ENCODE data around the gene PRSS50.

The PRSS50 gene

GRCh38 chr3:46719735-46720271 lies 2.1 kb upstream of the PRSS50 start:
- no peak overlapping the region for H3K4me3 ChIP-seq (ENCODE audit: low read length)
- H3K27ac ChIP-seq (ENCODE audit: low read depth, low read length): no peak overlapping the region
- H3K4me1 ChIP-seq (ENCODE audit: control insufficient read depth, insufficient read depth, low read length): no peaks in the 10 kb centered on the region
- H3K36me3 ChIP-seq (ENCODE audit: control insufficient read depth, insufficient read depth, low read length): no peaks in the 10 kb centered on the region
- no peaks in the 10 kb centered on the region for H3K27me3 ChIP-seq (ENCODE audit: control insufficient read depth, insufficient read depth, low read length)
- H3K9ac ChIP-seq (ENCODE audit: low read length): no peak overlapping the region

- Histone ChIP-seq H3K36me3 (ENCODE audit: control insufficient read depth, insufficient read depth, low read length) (no peaks in the 10 kb centered on the region), H3K27ac (ENCODE audit: low read depth, low read length) (no peak overlapping the region), H3K4me3 (ENCODE audit: low read length) (no peak overlapping the region), H3K27me3 (ENCODE audit: control insufficient read depth, insufficient read depth, low read length) (no peaks in the 10 kb centered on the region), H3K4me1 (ENCODE audit: control insufficient read depth, insufficient read depth, low read length) (no peaks in the 10 kb centered on the region), H3K9ac (ENCODE audit: low read length) (no peak overlapping the region)
These were observed 1.4 kb upstream of the PRSS50 start for GRCh38 chr3:46719044-46719565.

GRCh38 chr3:46716461-46717441 lies 918 bp downstream of the PRSS50 start:
- no peak overlapping the region for H3K27ac ChIP-seq (ENCODE audit: low read depth, low read length)
- no peak overlapping the region for H3K9ac ChIP-seq (ENCODE audit: low read length)
- no peak overlapping the region for H3K4me3 ChIP-seq (ENCODE audit: low read length)
- no peaks in the 10 kb centered on the region for H3K36me3 ChIP-seq (ENCODE audit: control insufficient read depth, insufficient read depth, low read length)
- H3K27me3 ChIP-seq (ENCODE audit: control insufficient read depth, insufficient read depth, low read length): no peaks in the 10 kb centered on the region
- H3K4me1 ChIP-seq (ENCODE audit: control insufficient read depth, insufficient read depth, low read length): no peaks in the 10 kb centered on the region

- Histone ChIP-seq H3K4me3 (ENCODE audit: low read length) (no peak overlapping the region), H3K9ac (ENCODE audit: low read length) (no peak overlapping the region), H3K27me3 (ENCODE audit: control insufficient read depth, insufficient read depth, low read length) (no peaks in the 10 kb centered on the region), H3K36me3 (ENCODE audit: control insufficient read depth, insufficient read depth, low read length) (no peaks in the 10 kb centered on the region), H3K4me1 (ENCODE audit: control insufficient read depth, insufficient read depth, low read length) (no peaks in the 10 kb centered on the region), H3K27ac (ENCODE audit: low read depth, low read length) (no peak overlapping the region)
These were observed 2.0 kb downstream of the PRSS50 start for GRCh38 chr3:46715507-46716175.

DNA sequence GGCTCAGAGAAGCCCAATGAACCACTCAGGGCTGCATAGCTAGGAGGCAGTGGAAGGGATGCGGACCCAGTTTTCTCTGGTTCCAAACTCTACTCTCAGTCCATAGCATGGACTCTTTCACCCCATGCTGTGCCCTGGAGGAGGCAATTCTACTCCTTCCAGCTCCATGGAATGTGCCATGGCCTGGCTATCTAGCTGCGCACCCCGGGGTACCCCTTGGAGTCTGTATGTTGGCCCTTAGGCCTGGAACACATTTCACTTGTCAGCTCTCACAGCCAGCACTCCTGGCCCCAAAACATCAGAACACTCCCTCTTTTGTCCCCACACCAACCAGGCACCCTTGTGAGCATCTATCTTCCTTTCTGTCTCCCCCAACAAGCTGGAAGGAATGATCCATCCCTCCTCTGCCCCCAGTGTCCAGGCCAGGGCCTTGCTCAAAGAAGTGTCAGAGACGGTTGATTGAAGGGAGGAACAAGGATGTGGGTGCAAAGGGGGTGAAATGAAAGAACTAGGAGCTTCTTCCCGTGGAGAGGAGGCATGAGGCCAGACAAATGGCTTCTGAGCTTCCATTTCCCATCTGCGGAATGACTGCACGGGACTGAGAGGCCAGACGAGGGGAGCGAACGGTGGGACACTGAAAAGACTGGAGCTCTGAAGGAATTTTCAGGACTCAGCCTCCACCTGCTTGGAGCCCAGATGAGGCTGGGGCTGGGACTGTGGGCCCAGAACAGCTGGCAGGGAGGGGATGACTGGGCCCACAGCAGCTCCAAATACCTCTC lies 2.8 kb downstream of the PRSS50 start:
- H3K9ac ChIP-seq (ENCODE audit: low read length): no peak overlapping the region
- H3K4me3 ChIP-seq (ENCODE audit: low read length): no peak overlapping the region
- no peaks in the 10 kb centered on the region for H3K36me3 ChIP-seq (ENCODE audit: control insufficient read depth, insufficient read depth, low read length)
- no peaks in the 10 kb centered on the region for H3K27me3 ChIP-seq (ENCODE audit: control insufficient read depth, insufficient read depth, low read length)
- H3K4me1 ChIP-seq (ENCODE audit: control insufficient read depth, insufficient read depth, low read length): no peaks in the 10 kb centered on the region
- H3K27ac ChIP-seq (ENCODE audit: low read depth, low read length): no peak overlapping the region

DNA sequence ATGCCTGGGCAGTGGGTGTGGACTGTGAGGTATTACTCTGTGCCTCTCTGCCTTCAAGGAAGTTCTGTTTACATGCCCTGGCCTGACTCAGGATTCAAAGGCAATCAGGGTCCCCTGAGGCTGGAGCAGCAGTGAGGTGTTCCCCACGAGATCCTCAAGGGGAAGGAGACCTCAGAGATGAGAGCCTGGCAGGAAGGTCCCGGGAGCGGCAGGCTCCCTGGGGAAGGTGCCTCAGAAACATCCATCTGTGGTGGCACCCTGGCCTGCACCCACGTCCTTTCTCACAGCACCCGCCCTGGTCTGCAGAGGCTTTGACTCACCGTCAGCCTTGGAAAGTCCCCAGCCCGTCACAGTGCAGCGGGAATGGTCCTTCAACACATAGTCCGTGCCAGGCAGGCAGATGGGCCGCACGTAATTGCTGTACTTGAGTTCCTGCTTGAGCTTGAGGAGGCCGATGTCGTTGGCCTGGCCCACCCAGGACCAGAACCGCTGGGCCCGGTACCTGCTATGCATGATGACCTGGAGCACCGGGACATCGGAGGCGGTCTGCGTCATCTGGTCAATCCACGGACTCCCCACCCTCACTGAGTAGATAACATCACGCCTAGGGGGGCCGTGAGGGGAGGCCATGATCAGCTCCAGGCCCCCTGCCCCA lies 3.6 kb downstream of the PRSS50 start:
- Histone ChIP-seq H3K27me3 (ENCODE audit: control insufficient read depth, insufficient read depth, low read length) (no peaks in the 10 kb centered on the region), H3K4me1 (ENCODE audit: control insufficient read depth, insufficient read depth, low read length) (no peaks in the 10 kb centered on the region), H3K36me3 (ENCODE audit: control insufficient read depth, insufficient read depth, low read length) (no peaks in the 10 kb centered on the region), H3K9ac (ENCODE audit: low read length) (no peak overlapping the region), H3K27ac (ENCODE audit: low read depth, low read length) (no peak overlapping the region), H3K4me3 (ENCODE audit: low read length) (no peak overlapping the region)

GRCh38 chr3:46713050-46713897 lies 4.4 kb downstream of the PRSS50 start:
- H3K27ac ChIP-seq (ENCODE audit: low read depth, low read length): no peak overlapping the region
- no peaks in the 10 kb centered on the region for H3K36me3 ChIP-seq (ENCODE audit: control insufficient read depth, insufficient read depth, low read length)
- no peak overlapping the region for H3K4me3 ChIP-seq (ENCODE audit: low read length)
- H3K9ac ChIP-seq (ENCODE audit: low read length): no peak overlapping the region
- no peaks in the 10 kb centered on the region for H3K27me3 ChIP-seq (ENCODE audit: control insufficient read depth, insufficient read depth, low read length)
- H3K4me1 ChIP-seq (ENCODE audit: control insufficient read depth, insufficient read depth, low read length): no peaks in the 10 kb centered on the region

GRCh38 chr3:46712191-46713049 lies 5.2 kb downstream of the PRSS50 start:
- Histone ChIP-seq H3K27me3 (ENCODE audit: control insufficient read depth, insufficient read depth, low read length) (no peaks in the 10 kb centered on the region), H3K4me3 (ENCODE audit: low read length) (no peak overlapping the region), H3K27ac (ENCODE audit: low read depth, low read length) (no peak overlapping the region), H3K4me1 (ENCODE audit: control insufficient read depth, insufficient read depth, low read length) (no peaks in the 10 kb centered on the region), H3K36me3 (ENCODE audit: control insufficient read depth, insufficient read depth, low read length) (no peaks in the 10 kb centered on the region), H3K9ac (ENCODE audit: low read length) (no peak overlapping the region)

DNA sequence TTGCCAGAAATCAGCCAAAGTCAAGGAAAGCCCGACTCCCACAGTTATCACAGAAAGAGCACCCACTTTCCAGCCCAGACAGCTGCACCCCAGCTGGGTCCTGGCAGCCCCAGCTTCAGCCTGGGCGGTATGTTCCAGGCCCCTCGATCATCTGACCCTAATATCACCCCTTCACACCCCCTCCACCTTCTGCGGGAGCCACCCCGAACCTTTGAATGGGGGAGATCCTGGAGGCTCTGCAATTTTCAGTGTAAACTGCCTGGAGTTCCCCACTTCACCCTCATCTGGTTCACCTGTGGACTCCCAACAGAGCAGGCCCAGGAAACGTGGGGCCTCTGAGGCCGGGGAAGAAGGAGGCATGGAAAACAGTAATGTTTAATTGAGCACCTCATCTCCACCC lies 5.9 kb downstream of the PRSS50 start:
- Histone ChIP-seq H3K9ac (ENCODE audit: low read length) (no peak overlapping the region), H3K27ac (ENCODE audit: low read depth, low read length) (no peak overlapping the region), H3K4me1 (ENCODE audit: control insufficient read depth, insufficient read depth, low read length) (no peaks in the 10 kb centered on the region), H3K4me3 (ENCODE audit: low read length) (no peak overlapping the region), H3K27me3 (ENCODE audit: control insufficient read depth, insufficient read depth, low read length) (no peaks in the 10 kb centered on the region), H3K36me3 (ENCODE audit: control insufficient read depth, insufficient read depth, low read length) (no peaks in the 10 kb centered on the region)

DNA sequence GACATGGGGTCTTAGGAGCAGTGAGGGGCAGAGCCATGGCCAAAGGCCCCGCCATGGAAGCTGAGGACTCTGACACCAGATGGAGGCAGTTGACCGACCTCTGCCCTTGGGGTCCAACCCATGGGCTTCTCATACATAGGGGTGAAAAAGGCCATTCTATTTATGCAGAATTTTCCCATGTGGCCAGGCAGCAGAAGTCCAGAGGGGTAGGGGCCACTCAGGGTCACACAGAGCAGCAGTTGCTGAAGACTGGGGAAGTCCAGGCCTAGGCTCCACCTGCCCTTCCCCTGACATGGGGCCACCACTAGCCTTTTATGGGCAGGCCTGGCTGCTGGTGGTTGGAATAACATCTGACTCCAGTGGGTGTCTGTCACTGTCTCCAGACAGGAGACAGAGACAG lies 6.4 kb downstream of the PRSS50 start:
- Histone ChIP-seq H3K27me3 (ENCODE audit: control insufficient read depth, insufficient read depth, low read length) (no peaks in the 10 kb centered on the region), H3K4me1 (ENCODE audit: control insufficient read depth, insufficient read depth, low read length) (no peaks in the 10 kb centered on the region), H3K4me3 (ENCODE audit: low read length) (no peak overlapping the region), H3K27ac (ENCODE audit: low read depth, low read length) (no peak overlapping the region), H3K36me3 (ENCODE audit: control insufficient read depth, insufficient read depth, low read length) (no peaks in the 10 kb centered on the region), H3K9ac (ENCODE audit: low read length) (no peak overlapping the region)

Measured in rectal smooth muscle tissue (tissue), 1 donor.